ENCODE data around the gene RAPGEF1.

DNA sequence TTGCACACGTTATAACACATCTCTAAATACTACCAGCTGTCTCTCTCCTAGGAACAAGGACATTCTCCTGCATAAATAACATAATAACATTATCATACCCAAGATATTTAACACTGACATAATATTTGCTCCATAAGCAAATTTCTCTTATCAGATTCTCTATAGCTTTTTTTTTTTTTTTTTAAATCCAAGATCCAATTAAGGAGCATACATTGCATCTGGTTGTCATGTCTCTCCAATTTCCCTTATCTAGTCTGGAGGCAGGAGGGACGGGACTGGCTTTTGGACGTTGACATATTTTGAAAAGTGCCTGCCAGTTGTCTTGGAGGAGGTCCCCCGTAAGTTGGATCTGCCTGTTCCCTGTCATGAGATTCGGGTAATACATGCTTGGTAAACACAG lies 76.6 kb downstream of the RAPGEF1 start:
- TF ChIP-seq EZH2phosphoT487 (IDR thresholded peaks at IDR 0.05; ENCODE audit: insufficient read depth, low read depth) (no peak), EZH2 (IDR thresholded peaks at IDR 0.05; ENCODE audit: insufficient read depth, poor library complexity, severe bottlenecking) (no peak)
